GM10248 (cell line): Measurements from ENCODE around the gene APOBEC3B.
"Not testable (repeated sequence)": the region's sequence is repeated elsewhere in the genome, so short reads cannot be mapped to it uniquely, and the experiment has no call there.

ENCODE experiments used
- CTCF ChIA-PET: fragments of 300-600 bp; sonication (Branson Sonifier 250); formaldehyde crosslinking; extraction: SDS; loops from one replicate; lab custom pipeline; 2021; ENCODE audit warnings: antibody characterized with exemption; lab: Yijun Ruan, JAX
- POLR2A ChIA-PET: fragments of 350-650 bp; sonication (Branson Sonifier 250); formaldehyde crosslinking; extraction: SDS; loops from one replicate; lab custom pipeline; 2020; ENCODE audit warnings: antibody characterized with exemption; lab: Yijun Ruan, JAX
- DNase-seq: peaks from one replicate; pipeline ENCODE4 v3.0.0; 2012; ENCODE audit errors: extremely low spot score
- TF ChIP-seq, protein P1 (sequence below): IDR thresholded peaks from 2 replicates; pipeline ENCODE4 v1.5.1; 2012; ENCODE audit warnings: mild to moderate bottlenecking, low read depth; ENCODE audit errors: extremely low read depth, missing control alignments, control extremely low read depth

APOBEC3B gene

GRCh38 chr22:39027717-39028116, 45.6 kb downstream of the APOBEC3B start:
- ChIA-PET CTCF (interaction anchor here (1.1 kb wide), 1 partner anchor 12 kb away, joined by 3 read pairs; no protein-coding TSS in a partner anchor), POLR2A (interaction anchor here (0.6 kb wide), 2 partner anchors 86 to 959 kb away, joined by 3 to 5 read pairs; no protein-coding TSS in a partner anchor)
- DNase-seq, result no peak
- TF ChIP-seq, protein P1, sequence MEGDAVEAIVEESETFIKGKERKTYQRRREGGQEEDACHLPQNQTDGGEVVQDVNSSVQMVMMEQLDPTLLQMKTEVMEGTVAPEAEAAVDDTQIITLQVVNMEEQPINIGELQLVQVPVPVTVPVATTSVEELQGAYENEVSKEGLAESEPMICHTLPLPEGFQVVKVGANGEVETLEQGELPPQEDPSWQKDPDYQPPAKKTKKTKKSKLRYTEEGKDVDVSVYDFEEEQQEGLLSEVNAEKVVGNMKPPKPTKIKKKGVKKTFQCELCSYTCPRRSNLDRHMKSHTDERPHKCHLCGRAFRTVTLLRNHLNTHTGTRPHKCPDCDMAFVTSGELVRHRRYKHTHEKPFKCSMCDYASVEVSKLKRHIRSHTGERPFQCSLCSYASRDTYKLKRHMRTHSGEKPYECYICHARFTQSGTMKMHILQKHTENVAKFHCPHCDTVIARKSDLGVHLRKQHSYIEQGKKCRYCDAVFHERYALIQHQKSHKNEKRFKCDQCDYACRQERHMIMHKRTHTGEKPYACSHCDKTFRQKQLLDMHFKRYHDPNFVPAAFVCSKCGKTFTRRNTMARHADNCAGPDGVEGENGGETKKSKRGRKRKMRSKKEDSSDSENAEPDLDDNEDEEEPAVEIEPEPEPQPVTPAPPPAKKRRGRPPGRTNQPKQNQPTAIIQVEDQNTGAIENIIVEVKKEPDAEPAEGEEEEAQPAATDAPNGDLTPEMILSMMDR, result no peak

GRCh38 chr22:39028281-39028680, 46.1 kb downstream of the APOBEC3B start:
- DNase-seq, result no peak
- POLR2A ChIA-PET, result interaction anchor here (0.6 kb wide), 1 partner anchor 958 kb away, joined by 3 read pairs; no protein-coding TSS in a partner anchor
- CTCF ChIA-PET, result interaction anchor here (1.1 to 1.6 kb wide), 2 partner anchors 12 to 37 kb away, joined by 3 read pairs; no protein-coding TSS in a partner anchor
- TF ChIP-seq, protein P1, result no peak

GRCh38 chr22:39029227-39029626, 47.1 kb downstream of the APOBEC3B start:
- CTCF ChIA-PET, result interaction anchor here (1.0 to 1.6 kb wide), 2 partner anchors 26 to 36 kb away, joined by 3 to 4 read pairs; no protein-coding TSS in a partner anchor
- DNase-seq, result no peak
- TF ChIP-seq, protein P1, result no peak
- POLR2A ChIA-PET, result no interaction called here

DNA sequence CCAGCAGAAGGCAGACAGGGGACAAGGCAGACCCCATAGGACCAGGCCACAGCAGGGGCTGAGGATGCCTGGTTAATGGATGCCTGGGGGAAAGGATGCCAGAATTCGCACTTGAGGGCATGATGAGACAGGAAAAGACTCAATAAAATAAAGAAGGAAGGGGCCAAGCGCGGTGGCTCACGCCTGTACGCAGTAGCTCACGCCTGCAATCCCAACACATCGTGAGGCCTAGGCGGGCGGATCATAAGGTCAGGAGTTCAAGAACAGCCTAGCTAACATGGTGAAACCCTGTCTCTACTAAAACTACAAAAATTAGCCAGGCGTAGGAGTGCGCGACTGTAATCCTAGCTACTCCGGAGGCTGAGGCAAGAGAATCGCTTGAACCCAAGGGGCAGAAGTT, 48.6 kb downstream of the APOBEC3B start:
- TF ChIP-seq, protein P1, result no peak
- POLR2A ChIA-PET, result no interaction called here
- CTCF ChIA-PET, result no interaction called here
- DNase-seq, result no peak

- ChIA-PET POLR2A (interaction anchor here (0.7 kb wide), 1 partner anchor 190 kb away, joined by 8 read pairs; no protein-coding TSS in a partner anchor), CTCF (interaction anchor here (1.3 kb wide), 1 partner anchor 38 kb away, joined by 3 read pairs; no protein-coding TSS in a partner anchor)
These were observed 49.5 kb downstream of the APOBEC3B start for GRCh38 chr22:39031434-39032295.

GRCh38 chr22:39037071-39037470, 54.9 kb downstream of the APOBEC3B start:
- POLR2A ChIA-PET, result interaction anchor here (0.6 kb wide), 1 partner anchor 59 kb away, joined by 3 read pairs; no protein-coding TSS in a partner anchor
- CTCF ChIA-PET, DNase-seq: not testable (repeated sequence)

More at GRCh38 chr22:39031434-39032295, 49.5 kb downstream of the APOBEC3B start:
- not testable (repeated sequence) for DNase-seq

DNA sequence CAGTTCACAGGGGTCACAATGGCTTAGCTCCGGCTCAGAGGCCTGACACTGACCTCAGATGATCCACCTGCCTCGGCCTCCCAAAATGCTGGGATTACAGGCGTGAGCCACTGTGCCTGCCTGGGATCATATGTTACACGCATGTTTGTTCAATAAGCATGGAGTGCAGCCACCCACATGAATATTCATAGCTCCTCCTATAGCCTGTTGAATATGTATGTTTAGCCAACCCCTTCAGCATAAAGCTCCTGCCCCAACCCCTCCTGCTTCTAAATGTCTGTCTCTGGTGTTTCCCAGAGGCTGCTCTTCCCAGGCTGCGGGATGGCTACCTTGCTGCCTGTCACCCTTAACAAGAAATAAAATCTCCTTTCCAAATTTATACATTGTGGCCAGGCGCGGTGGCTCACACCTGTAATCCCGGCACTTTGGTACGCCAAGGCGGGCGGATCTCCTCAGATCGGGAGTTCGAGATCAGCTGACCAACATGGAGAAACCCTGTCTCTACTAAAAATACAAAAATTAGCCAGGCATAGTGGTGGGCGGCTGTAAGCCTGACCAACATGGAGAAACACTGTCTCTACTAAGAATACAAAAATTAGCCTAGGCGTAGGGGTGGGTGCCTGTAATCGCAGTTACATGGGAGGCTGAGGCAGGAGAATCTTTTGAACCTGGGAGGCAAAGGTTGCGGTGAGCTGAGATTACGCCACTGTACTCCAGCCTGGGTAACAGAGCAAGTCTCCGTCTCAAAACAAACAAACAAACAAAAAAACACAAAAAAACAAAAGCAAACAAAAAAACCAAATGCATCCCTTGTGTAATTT, 57.4 kb downstream of the APOBEC3B start:
- TF ChIP-seq, protein P1, result no peak
- DNase-seq, result no peak
- POLR2A ChIA-PET, result no interaction called here
- CTCF ChIA-PET, result interaction anchor here (0.6 to 1.5 kb wide), 3 partner anchors 11 to 169 kb away, joined by 3 to 4 read pairs (median 3); no protein-coding TSS in a partner anchor

- DNase-seq, result not testable (repeated sequence)
- CTCF ChIA-PET, result interaction anchor here (0.6 to 1.5 kb wide), 3 partner anchors 12 to 170 kb away, joined by 3 to 4 read pairs (median 3); no protein-coding TSS in a partner anchor
These were observed 58.0 kb downstream of the APOBEC3B start for GRCh38 chr22:39040155-39040537.

DNA sequence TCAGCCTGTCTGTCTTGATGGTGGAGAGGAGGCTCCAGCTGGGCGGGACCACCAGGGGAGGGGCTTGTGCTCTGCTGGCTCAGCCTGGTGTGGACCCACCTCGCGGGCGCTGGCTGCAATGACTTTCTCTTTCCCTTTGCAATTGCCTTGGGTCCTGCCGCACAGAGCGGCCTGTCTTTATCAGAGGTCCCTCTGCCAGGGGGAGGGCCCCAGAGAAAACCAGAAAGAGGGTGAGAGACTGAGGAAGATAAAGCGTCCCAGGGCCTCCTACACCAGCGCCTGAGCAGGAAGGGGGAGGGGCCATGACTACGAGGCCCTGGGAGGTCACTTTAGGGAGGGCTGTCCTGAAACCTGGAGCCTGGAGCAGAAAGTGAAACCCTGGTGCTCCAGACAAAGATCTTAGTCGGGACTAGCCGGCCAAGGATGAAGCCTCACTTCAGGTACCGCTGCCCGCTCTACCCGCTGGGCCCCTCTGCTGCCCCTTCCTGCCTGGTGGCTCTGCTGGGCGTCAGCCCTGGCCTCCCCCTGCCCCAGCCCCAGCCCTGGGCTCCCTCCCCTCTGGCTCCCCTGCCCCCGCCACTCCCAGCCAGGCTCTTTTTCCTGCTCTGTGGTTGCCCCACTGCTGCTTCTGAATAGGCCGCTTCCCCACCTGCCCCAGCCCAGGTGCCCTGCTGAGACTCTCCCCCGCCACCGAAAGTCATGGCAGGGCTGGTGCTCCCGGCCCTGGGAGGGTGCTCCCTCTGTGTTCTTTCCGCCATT, 58.6 kb downstream of the APOBEC3B start, which contains the start of gene APOBEC3F:
APOBEC3F (plus strand) TSS at position 327 of the 759 bp plus-strand sequence; CDS start at position 424, 97 bp downstream.
- DNase-seq, POLR2A ChIA-PET: not testable (repeated sequence)
- CTCF ChIA-PET, result interaction anchor here (0.6 to 1.5 kb wide), 3 partner anchors 12 to 171 kb away, joined by 3 to 4 read pairs (median 3); no protein-coding TSS in a partner anchor

More at GRCh38 chr22:39040155-39040537, 58.0 kb downstream of the APOBEC3B start:
- POLR2A ChIA-PET, result not testable (repeated sequence)
